Lower lobe of right lung (tissue), 2 donors: Measurements from ENCODE around the gene LAMA2. TPM values are rescaled to one million over a fixed set of nuclear protein-coding genes. Genes with fewer than 3 reads are reported as not detected.
"Not testable (repeated sequence)": the region's sequence is repeated elsewhere in the genome, so short reads cannot be mapped to it uniquely, and the experiment has no call there.

Source experiments
- ATAC-seq, 2 donors: fragments of 200-7000 bp; cut with Tn5 transposase; one replicate each; pipeline ENCODE4 v1.9.1; 2020 to 2022; ENCODE audit warnings: mild to moderate bottlenecking in 2 of 2, moderate library complexity in 2 of 2
- DNase-seq: peaks from one replicate; pipeline ENCODE4 v3.0.0-alpha.2; 2020
- H3K27ac ChIP-seq: fragments of 200-600 bp; one replicate; pipeline ENCODE4 v1.8.0; 2022
- H3K27me3 ChIP-seq: fragments of 200-600 bp; one replicate; pipeline ENCODE4 v1.8.0; 2022; ENCODE audit warnings: low read depth
- H3K36me3 ChIP-seq: fragments of 200-600 bp; one replicate; pipeline ENCODE4 v1.8.0; 2022; ENCODE audit warnings: mild to moderate bottlenecking
- H3K4me1 ChIP-seq: fragments of 200-600 bp; one replicate; pipeline ENCODE4 v1.8.0; 2022
- H3K4me3 ChIP-seq: fragments of 200-600 bp; one replicate; pipeline ENCODE4 v1.8.0; 2022; ENCODE audit warnings: mild to moderate bottlenecking
- H3K9me3 ChIP-seq: fragments of 200-600 bp; one replicate; pipeline ENCODE4 v1.8.0; 2022
- CTCF ChIP-seq: fragments of 200-600 bp; IDR thresholded peaks from one replicate; pipeline ENCODE4 v1.8.0; 2022; ENCODE audit warnings: antibody characterized with exemption, mild to moderate bottlenecking
- intact Hi-C: fragments of 100-400 bp; cut with DNase I; formaldehyde crosslinking; loops from one replicate; pipeline ENCODE4 v1.11.0; 2022
- total RNA-seq: library from RNA; stranded (reverse); fragmentation: NEBNext Ultra II Directional; extraction: Animal tissue kit (Norgen Biotek cat#: 25700); gene quantifications from one replicate; pipeline ENCODE4 v1.2.1, GENCODE V29; 2021
- donor health status: DM: no; HTN: yes; CAD: no; lungs with severe emphysema.

Gene LAMA2
- total RNA-seq, 1 donor from 2014 or later, result 49.6 TPM

- Histone ChIP-seq H3K27me3 (no peaks in the 10 kb centered on the region), H3K4me3 (no peak overlapping the region), H3K9me3 (no peaks in the 10 kb centered on the region), H3K4me1 (no peaks in the 10 kb centered on the region), H3K27ac (no peak overlapping the region), H3K36me3 (no peaks in the 10 kb centered on the region)
- ATAC-seq (no peak), DNase-seq (no peak)
- intact Hi-C loops, result no loop called here
- no peak for TF ChIP-seq CTCF
These were observed 190.1 kb downstream of the LAMA2 start for GRCh38 chr6:129073051-129073450.

GRCh38 chr6:129073691-129074395 is 190.9 kb downstream of the LAMA2 start:
- H3K4me1 ChIP-seq, result no peaks in the 10 kb centered on the region
- ATAC-seq (no peak), DNase-seq (no peak)
- H3K36me3 ChIP-seq, result no peaks in the 10 kb centered on the region
- TF ChIP-seq CTCF, result no peak
- no peaks in the 10 kb centered on the region for H3K9me3 ChIP-seq
- H3K4me3 ChIP-seq, result no peak overlapping the region
- no peaks in the 10 kb centered on the region for H3K27me3 ChIP-seq
- intact Hi-C loops, result no loop called here
- no peak overlapping the region for H3K27ac ChIP-seq

GRCh38 chr6:129084406-129084805 is 201.5 kb downstream of the LAMA2 start:
- no peaks in the 10 kb centered on the region for H3K9me3 ChIP-seq
- no peak for TF ChIP-seq CTCF
- intact Hi-C loops, result no loop called here
- no peak for DNase-seq
- no peak overlapping the region for H3K27ac ChIP-seq
- H3K4me1 ChIP-seq, result no peaks in the 10 kb centered on the region
- H3K4me3 ChIP-seq, result no peak overlapping the region
- H3K36me3 ChIP-seq, result no peaks in the 10 kb centered on the region
- ATAC-seq, result no peak
- no peaks in the 10 kb centered on the region for H3K27me3 ChIP-seq

- H3K4me1 ChIP-seq, H3K27ac ChIP-seq, DNase-seq, intact Hi-C loops, H3K27me3 ChIP-seq, H3K9me3 ChIP-seq, ATAC-seq, H3K4me3 ChIP-seq, H3K36me3 ChIP-seq: not testable (repeated sequence)
These were observed 205.5 kb downstream of the LAMA2 start for GRCh38 chr6:129088481-129088880.

DNA sequence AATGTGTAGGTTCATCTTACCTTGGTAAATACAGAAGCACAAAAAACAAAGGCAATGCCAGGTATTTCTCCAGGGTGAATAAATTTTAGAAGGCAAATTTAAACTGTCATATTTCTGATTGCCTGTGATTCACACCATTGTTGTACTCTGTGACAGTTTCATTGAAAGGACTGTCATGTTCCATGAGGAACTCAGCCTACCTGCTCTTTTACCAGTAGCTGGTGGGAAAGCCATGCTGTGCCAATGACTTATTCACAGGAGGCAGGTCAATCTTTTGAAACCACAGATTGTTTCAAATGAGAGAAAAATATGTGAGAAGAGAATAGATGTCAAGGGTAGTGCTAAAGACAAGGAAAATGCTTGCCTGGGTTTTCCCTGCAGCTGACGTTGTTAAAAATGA is 206.4 kb downstream of the LAMA2 start:
- ATAC-seq (no peak), DNase-seq (no peak)
- intact Hi-C loops, result no loop called here
- TF ChIP-seq CTCF, result no peak
- H3K27me3 ChIP-seq, result no peaks in the 10 kb centered on the region
- no peak overlapping the region for H3K27ac ChIP-seq
- no peak overlapping the region for H3K4me3 ChIP-seq
- no peaks in the 10 kb centered on the region for H3K4me1 ChIP-seq
- no peaks in the 10 kb centered on the region for H3K9me3 ChIP-seq
- H3K36me3 ChIP-seq, result no peaks in the 10 kb centered on the region

- intact Hi-C loops, result no loop called here
- Histone ChIP-seq H3K27ac (no peak overlapping the region), H3K9me3 (no peaks in the 10 kb centered on the region), H3K4me1 (no peaks in the 10 kb centered on the region), H3K27me3 (no peaks in the 10 kb centered on the region), H3K36me3 (no peaks in the 10 kb centered on the region), H3K4me3 (no peak overlapping the region)
- DNase-seq (no peak), ATAC-seq (no peak)
- TF ChIP-seq CTCF, result no peak
These were observed 211.2 kb downstream of the LAMA2 start for GRCh38 chr6:129094147-129094546.
